ENCODE results near the gene SUSD2.

GRCh38 chr22:24160546-24160945, 20.7 kb upstream of the SUSD2 start:
- no peak for TF ChIP-seq POLR2AphosphoS5 (IDR thresholded peaks at IDR 0.05; ENCODE audit: low read depth, low read length)
- no peak for TF ChIP-seq HDAC2 (IDR thresholded peaks at IDR 0.05; ENCODE audit: borderline replicate concordance in 1 of 2, low read depth in 2 of 2, low read length in 2 of 2)
- TF ChIP-seq JUND (IDR thresholded peaks at IDR 0.05; ENCODE audit: low read length) = no peak
- TF ChIP-seq CHD1 (IDR thresholded peaks at IDR 0.05; ENCODE audit: low read depth, low read length) = no peak
- TF ChIP-seq TCF12 (IDR thresholded peaks at IDR 0.05; ENCODE audit: low read depth, low read length) = no peak
- TF ChIP-seq RAD21 (IDR thresholded peaks at IDR 0.05 in 1 of 2, conservative IDR thresholded peaks at IDR 0.05 in 1 of 2; ENCODE audit: low read depth in 2 of 2, low read length in 2 of 2) = no peak
- no peak for TF ChIP-seq MAX (IDR thresholded peaks at IDR 0.05)
- no peak for TF ChIP-seq CTCF (IDR thresholded peaks at IDR 0.05; ENCODE audit: control extremely low read depth in 1 of 3, insufficient read depth in 1 of 3, low read depth in 1 of 3, low read length in 3 of 3)
- TF ChIP-seq EZH2 (IDR thresholded peaks at IDR 0.05; ENCODE audit: low read depth, low read length, severe bottlenecking) = no peak
- no peak for TF ChIP-seq TAF1 (IDR thresholded peaks at IDR 0.05; ENCODE audit: low read depth, low read length)
- no peak for TF ChIP-seq CREB1 (IDR thresholded peaks at IDR 0.05)
- TF ChIP-seq FOSL1 (IDR thresholded peaks at IDR 0.05; ENCODE audit: insufficient read depth, low read depth, low read length) = no peak
- no peak for TF ChIP-seq RNF2 (IDR thresholded peaks at IDR 0.05; ENCODE audit: borderline replicate concordance, low read depth, low read length, missing control alignments, poor library complexity, severe bottlenecking)
